ENCODE data around the gene BIK.

DNA sequence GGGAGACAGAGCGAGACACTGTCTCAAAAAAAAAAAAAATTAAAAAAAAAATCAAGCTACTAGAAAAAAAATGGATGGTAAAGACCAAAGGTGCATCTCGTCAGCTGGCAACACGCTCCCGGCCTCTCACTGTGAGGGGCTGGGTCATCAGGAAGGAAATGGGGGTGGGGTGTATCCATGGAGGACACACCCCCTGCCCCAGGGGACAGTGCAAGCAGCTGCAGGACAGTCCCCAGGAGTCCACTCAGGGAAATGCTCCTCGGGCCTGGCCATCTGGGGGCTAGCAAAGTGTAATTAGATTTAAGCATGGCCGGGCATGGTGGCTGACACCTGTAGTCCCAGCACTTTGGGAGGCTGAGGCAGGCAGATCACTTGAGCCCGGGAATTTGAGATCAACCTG lies 44.4 kb upstream of the BIK start:
- TF ChIP-seq POLR2AphosphoS5 (IDR thresholded peaks at IDR 0.05) = no peak
- no peak for TF ChIP-seq CTCF (IDR thresholded peaks at IDR 0.05 in 8 of 11, conservative IDR thresholded peaks at IDR 0.05 in 3 of 11)
- TF ChIP-seq POLR2A (IDR thresholded peaks at IDR 0.05) = no peak

Measured in spleen (tissue), 7 donors.